Glutamatergic neuron (in vitro differentiated cells): ENCODE measurements around the gene SLC1A6. TPM values are rescaled to one million over a fixed set of nuclear protein-coding genes. Genes with fewer than 3 reads are reported as not detected.
"Not testable (repeated sequence)": the region's sequence is repeated elsewhere in the genome, so short reads cannot be mapped to it uniquely, and the experiment has no call there.

ENCODE experiments used
- DNase-seq: peaks from one replicate; pipeline ENCODE4 v3.0.0; 2022
- H3K27ac Mint-ChIP-seq: one replicate; pipeline ENCODE4 v1.8.0; 2020; ENCODE audit warnings: mild to moderate bottlenecking, mixed read lengths, inconsistent platforms; ENCODE audit not compliant: unreplicated experiment
- H3K27me3 Mint-ChIP-seq: one replicate; pipeline ENCODE4 v1.8.0; 2020; ENCODE audit warnings: mild to moderate bottlenecking, moderate library complexity, mixed read lengths, inconsistent platforms; ENCODE audit not compliant: unreplicated experiment
- H3K36me3 Mint-ChIP-seq: one replicate; pipeline ENCODE4 v1.8.0; 2020; ENCODE audit warnings: mild to moderate bottlenecking, mixed read lengths, inconsistent platforms; ENCODE audit not compliant: unreplicated experiment
- H3K4me1 Mint-ChIP-seq: one replicate; pipeline ENCODE4 v1.8.0; 2020; ENCODE audit warnings: mild to moderate bottlenecking, low read depth, mixed read lengths, inconsistent platforms; ENCODE audit not compliant: unreplicated experiment
- H3K4me3 Mint-ChIP-seq: one replicate; pipeline ENCODE4 v1.8.0; 2020; ENCODE audit warnings: mild to moderate bottlenecking, mixed read lengths, inconsistent platforms; ENCODE audit not compliant: unreplicated experiment
- H3K9me3 Mint-ChIP-seq: one replicate; pipeline ENCODE4 v1.8.0; 2020; ENCODE audit warnings: mild to moderate bottlenecking, moderate library complexity, mixed read lengths, inconsistent platforms; ENCODE audit not compliant: unreplicated experiment
- CTCF ChIP-seq: fragments of 200-600 bp; sonication (generic); IDR thresholded peaks from one replicate; pipeline ENCODE4 v1.5.0; 2021; ENCODE audit not compliant: partially characterized antibody, unreplicated experiment
- total RNA-seq: library from RNA; stranded (reverse); fragmentation: NEBNext Ultra II Directional; extraction: Animal tissue kit (Norgen Biotek cat#: 25700); gene quantifications from one replicate; pipeline ENCODE4 v1.2.1, GENCODE V29; 2021; ENCODE audit not compliant: unreplicated experiment

Gene SLC1A6
- total RNA-seq, 1 donor from 2014 or later: 22.8 TPM

- no peak for TF ChIP-seq CTCF
- no peak for DNase-seq
- H3K4me1 Mint-ChIP-seq: no peaks in the 10 kb centered on the region
- no peak overlapping the region for H3K4me3 Mint-ChIP-seq
- no peaks in the 10 kb centered on the region for H3K9me3 Mint-ChIP-seq
- no peaks in the 10 kb centered on the region for H3K36me3 Mint-ChIP-seq
- H3K27me3 Mint-ChIP-seq: peaks cover 2% of the 10 kb centered on the region
- no peak overlapping the region for H3K27ac Mint-ChIP-seq
These were observed 29.2 kb downstream of the SLC1A6 start for GRCh38 chr19:14950421-14950820.

DNA sequence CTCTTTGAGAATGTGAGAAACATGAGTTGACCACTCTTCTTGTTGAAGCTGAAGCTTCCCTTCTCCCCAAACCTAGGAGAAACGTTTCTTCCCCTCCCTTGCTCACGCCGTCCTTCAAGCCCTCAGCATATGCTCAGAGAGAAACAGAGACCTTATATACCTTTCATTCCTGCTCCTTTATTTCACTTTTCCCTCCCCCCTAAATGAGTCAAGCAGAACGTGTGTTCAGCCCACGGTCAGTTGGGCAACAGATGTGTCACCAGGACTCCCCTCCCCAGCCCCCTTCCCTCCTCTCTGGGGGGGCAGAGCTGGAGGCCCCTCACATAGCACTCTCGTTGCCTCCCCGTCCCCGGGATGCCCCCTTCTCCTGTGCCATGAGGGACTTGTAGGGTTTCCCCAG, 29.8 kb downstream of the SLC1A6 start:
- H3K4me1 Mint-ChIP-seq: no peaks in the 10 kb centered on the region
- H3K27me3 Mint-ChIP-seq: peaks cover 2% of the 10 kb centered on the region
- H3K36me3 Mint-ChIP-seq: no peaks in the 10 kb centered on the region
- H3K4me3 Mint-ChIP-seq: no peak overlapping the region
- no peak overlapping the region for H3K27ac Mint-ChIP-seq
- TF ChIP-seq CTCF: no peak
- no peak for DNase-seq
- no peaks in the 10 kb centered on the region for H3K9me3 Mint-ChIP-seq

- not testable (repeated sequence) for H3K36me3 Mint-ChIP-seq, H3K4me3 Mint-ChIP-seq, H3K4me1 Mint-ChIP-seq, H3K9me3 Mint-ChIP-seq, H3K27me3 Mint-ChIP-seq, H3K27ac Mint-ChIP-seq, DNase-seq
These were observed 30.3 kb downstream of the SLC1A6 start for GRCh38 chr19:14949413-14949812.

GRCh38 chr19:14944456-14944855, 35.2 kb downstream of the SLC1A6 start:
- TF ChIP-seq CTCF: no peak
- DNase-seq: no peak
- Mint-ChIP-seq H3K27me3 (no peaks in the 10 kb centered on the region), H3K9me3 (peaks cover 6% of the 10 kb centered on the region), H3K27ac (no peak overlapping the region), H3K4me1 (no peaks in the 10 kb centered on the region), H3K4me3 (no peak overlapping the region), H3K36me3 (no peaks in the 10 kb centered on the region)

DNA sequence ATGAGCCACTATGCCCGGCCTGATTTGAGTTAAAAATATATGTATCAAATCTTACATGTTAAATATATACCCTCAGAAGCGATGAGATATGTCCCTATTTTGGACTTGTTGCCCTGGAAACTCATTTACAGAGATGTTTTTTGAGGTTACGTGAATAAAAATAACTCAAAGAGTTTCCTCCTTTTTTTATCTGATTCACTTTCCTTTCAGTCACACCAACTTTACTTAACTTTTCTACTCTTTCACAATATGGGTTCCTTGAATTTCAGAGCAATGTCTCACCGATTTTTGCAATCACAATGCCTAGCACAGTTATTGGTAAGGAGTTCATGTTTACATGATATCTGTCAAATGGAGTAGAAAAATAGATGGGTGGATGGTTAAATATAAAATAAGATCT, 36.1 kb downstream of the SLC1A6 start:
- Mint-ChIP-seq H3K27me3 (no peaks in the 10 kb centered on the region), H3K4me3 (no peak overlapping the region), H3K4me1 (no peaks in the 10 kb centered on the region), H3K9me3 (peaks cover 6% of the 10 kb centered on the region), H3K27ac (no peak overlapping the region), H3K36me3 (no peaks in the 10 kb centered on the region)
- TF ChIP-seq CTCF: no peak
- no peak for DNase-seq

GRCh38 chr19:14941189-14941588, 38.5 kb downstream of the SLC1A6 start, which contains the start of gene OR7C2:
TSS of gene OR7C2 (plus strand) at chr19:14941489. CDS start at chr19:14941489, 0 bp downstream.
- DNase-seq: no peak
- Mint-ChIP-seq H3K27ac (no peak within 1 kb of the TSS), H3K4me1 (no peaks in the 10 kb centered on the region), H3K27me3 (no peaks in the 10 kb centered on the region), H3K36me3 (no peaks in the 10 kb centered on the region), H3K9me3 (peaks cover 6% of the 10 kb centered on the region), H3K4me3 (no peak within 1 kb of the TSS)
- TF ChIP-seq CTCF: no peak
